ENCODE results near the gene DNAJC8. TPM values are rescaled to one million over a fixed set of nuclear protein-coding genes. Genes with fewer than 3 reads are reported as not detected.

Gene DNAJC8
- total RNA-seq, 4 donors from 2014 or later: 60.9 to 83.0 (median 73.0) TPM

- intact Hi-C loops (cut with DNase I): no loop called here
- Histone ChIP-seq H3K4me1 (peaks cover 0 to 9% (median 8%) of the 10 kb centered on the region in 4 donors), H3K27me3 (no peaks in the 10 kb centered on the region), H3K9me3 (no peaks in the 10 kb centered on the region), H3K27ac (replicated peaks in 1 of 4) (no peak overlapping the region), H3K36me3 (peaks cover 56 to 91% (median 87%) of the 10 kb centered on the region in 4 donors), H3K4me3 (no peak overlapping the region)
- DNase-seq (ENCODE audit: extremely low spot score): no peak
- 94% methylated on average over 4 of the region's 5 CpGs for WGBS
- TF ChIP-seq EP300 (IDR thresholded peaks at IDR 0.05) (no peak), CTCF (IDR thresholded peaks at IDR 0.05) (no peak), POLR2A (IDR thresholded peaks at IDR 0.05; ENCODE audit: low read depth) (no peak), POLR2AphosphoS5 (IDR thresholded peaks at IDR 0.05) (no peak)
Measured at GRCh38 chr1:28278763-28279162, 45.9 kb upstream of the DNAJC8 start.

GRCh38 chr1:28273216-28273860 lies 40.5 kb upstream of the DNAJC8 start:
- intact Hi-C loops (cut with DNase I): no loop called here
- H3K4me1 ChIP-seq: no peaks in the 10 kb centered on the region
- H3K27me3 ChIP-seq: no peaks in the 10 kb centered on the region
- H3K36me3 ChIP-seq: peaks cover 46 to 86% (median 68%) of the 10 kb centered on the region in 4 donors
- no peak for DNase-seq (ENCODE audit: extremely low spot score)
- no peak overlapping the region for H3K27ac ChIP-seq (replicated peaks in 1 of 4)
- WGBS: 83% methylated on average over 17 of the region's 17 CpGs
- H3K4me3 ChIP-seq: no peak overlapping the region
- H3K9me3 ChIP-seq: no peaks in the 10 kb centered on the region
- TF ChIP-seq CTCF (IDR thresholded peaks at IDR 0.05) (no peak), POLR2A (IDR thresholded peaks at IDR 0.05; ENCODE audit: low read depth) (no peak), EP300 (IDR thresholded peaks at IDR 0.05) (no peak), POLR2AphosphoS5 (IDR thresholded peaks at IDR 0.05) (no peak)

DNA sequence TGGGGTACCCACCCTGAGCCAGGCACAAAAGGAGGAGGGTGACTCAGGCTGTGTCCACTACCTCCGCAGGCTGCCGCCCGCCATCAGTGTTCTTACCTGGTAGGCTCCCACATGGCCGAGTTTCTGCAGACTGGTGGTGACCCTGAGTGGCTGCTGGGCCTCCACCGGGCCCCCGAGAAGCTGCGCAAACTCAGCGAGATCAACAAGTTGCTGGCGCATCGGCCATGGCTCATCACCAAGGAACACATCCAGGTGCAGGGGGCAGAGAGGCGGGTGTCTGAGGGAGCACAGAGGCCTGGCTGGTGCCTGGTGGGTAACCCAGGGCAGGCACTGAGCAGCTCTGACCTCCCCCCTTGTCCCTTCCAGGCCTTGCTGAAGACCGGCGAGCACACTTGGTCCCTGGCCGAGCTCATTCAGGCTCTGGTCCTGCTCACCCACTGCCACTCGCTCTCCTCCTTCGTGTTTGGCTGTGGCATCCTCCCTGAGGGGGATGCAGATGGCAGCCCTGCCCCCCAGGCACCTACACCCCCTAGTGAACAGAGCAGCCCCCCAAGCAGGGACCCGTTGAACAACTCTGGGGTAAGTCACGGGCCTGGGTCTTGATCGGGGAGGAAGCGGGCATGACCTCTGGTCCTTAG lies 39.5 kb upstream of the DNAJC8 start:
- WGBS: over 99% methylated on average over 17 of the region's 20 CpGs
- Histone ChIP-seq H3K27ac (replicated peaks in 1 of 4) (no peak overlapping the region), H3K27me3 (no peaks in the 10 kb centered on the region), H3K36me3 (peaks cover 44 to 75% (median 59%) of the 10 kb centered on the region in 4 donors), H3K4me1 (peaks cover 0 to 6% (median under 1%) of the 10 kb centered on the region in 4 donors), H3K9me3 (no peaks in the 10 kb centered on the region), H3K4me3 (no peak overlapping the region)
- intact Hi-C loops (cut with DNase I): no loop called here
- TF ChIP-seq EP300 (IDR thresholded peaks at IDR 0.05): no peak
- TF ChIP-seq POLR2A (IDR thresholded peaks at IDR 0.05; ENCODE audit: low read depth): no peak
- TF ChIP-seq CTCF (IDR thresholded peaks at IDR 0.05): no peak
- no peak for TF ChIP-seq POLR2AphosphoS5 (IDR thresholded peaks at IDR 0.05)
- no peak for DNase-seq (ENCODE audit: extremely low spot score)

GRCh38 chr1:28269529-28269928 lies 36.7 kb upstream of the DNAJC8 start:
- Histone ChIP-seq H3K36me3 (peaks cover 32 to 47% (median 38%) of the 10 kb centered on the region in 4 donors), H3K27me3 (no peaks in the 10 kb centered on the region), H3K9me3 (no peaks in the 10 kb centered on the region), H3K27ac (replicated peaks in 1 of 4) (no peak overlapping the region), H3K4me3 (no peak overlapping the region), H3K4me1 (peaks cover 0 to 16% (median 11%) of the 10 kb centered on the region in 4 donors)
- TF ChIP-seq EP300 (IDR thresholded peaks at IDR 0.05): no peak
- no peak for TF ChIP-seq CTCF (IDR thresholded peaks at IDR 0.05)
- no peak for TF ChIP-seq POLR2A (IDR thresholded peaks at IDR 0.05; ENCODE audit: low read depth)
- TF ChIP-seq POLR2AphosphoS5 (IDR thresholded peaks at IDR 0.05): no peak
- no peak for DNase-seq (ENCODE audit: extremely low spot score)
- 69% methylated on average over 2 of the region's 2 CpGs for WGBS
- intact Hi-C loops (cut with DNase I): no loop called here

Data from esophagus muscularis mucosa (tissue), 4 donors.